HG03469 (cell line): Measurements from ENCODE around the gene JKAMP.

Source experiments
- ATAC-seq: cut with Tn5 transposase; IDR thresholded peaks from one replicate; pipeline ENCODE4 v1.9.1; 2021; ENCODE audit warnings: mild to moderate bottlenecking, moderate library complexity, moderate number of reproducible peaks; ENCODE audit not compliant: unreplicated experiment

Gene JKAMP

DNA sequence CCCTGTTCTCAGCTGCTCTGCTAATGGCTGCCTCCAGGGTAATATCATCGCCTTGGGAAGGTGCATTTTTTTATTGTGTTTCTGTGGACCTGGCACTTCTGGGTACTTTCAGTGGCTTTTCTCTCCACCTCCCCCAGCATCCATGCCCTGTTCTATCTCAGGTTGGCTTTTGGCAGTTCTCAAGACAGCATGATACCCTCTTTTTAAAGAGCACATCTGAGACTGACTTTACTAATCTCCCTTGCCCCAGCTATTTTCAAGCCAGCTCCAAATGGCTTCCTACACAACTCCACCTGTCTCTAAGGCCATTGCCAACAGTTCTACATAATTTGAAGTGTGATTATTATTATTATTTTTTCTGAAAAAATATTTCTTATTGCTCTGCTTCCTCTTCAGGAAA, 53.2 kb downstream of the JKAMP start:
- no peak for ATAC-seq

DNA sequence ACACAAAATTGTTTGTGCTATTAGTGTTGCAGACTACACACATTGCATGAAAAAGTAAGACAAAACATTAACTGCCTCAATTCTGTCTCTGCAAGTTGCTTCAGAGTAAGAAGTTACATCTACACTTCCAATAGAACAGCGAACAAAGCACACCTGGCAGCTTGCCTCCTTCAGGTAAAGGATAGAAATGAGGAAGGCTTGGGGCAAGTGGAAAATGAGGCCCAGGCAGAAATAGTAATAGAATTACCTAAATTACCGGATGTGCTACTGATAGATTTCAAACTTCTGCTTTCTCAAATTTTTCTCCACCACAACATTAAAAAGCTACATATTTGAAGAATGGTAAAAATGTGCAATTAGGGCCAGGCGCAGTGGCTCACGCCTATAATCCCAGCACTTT, 54.6 kb downstream of the JKAMP start:
- ATAC-seq: no peak

DNA sequence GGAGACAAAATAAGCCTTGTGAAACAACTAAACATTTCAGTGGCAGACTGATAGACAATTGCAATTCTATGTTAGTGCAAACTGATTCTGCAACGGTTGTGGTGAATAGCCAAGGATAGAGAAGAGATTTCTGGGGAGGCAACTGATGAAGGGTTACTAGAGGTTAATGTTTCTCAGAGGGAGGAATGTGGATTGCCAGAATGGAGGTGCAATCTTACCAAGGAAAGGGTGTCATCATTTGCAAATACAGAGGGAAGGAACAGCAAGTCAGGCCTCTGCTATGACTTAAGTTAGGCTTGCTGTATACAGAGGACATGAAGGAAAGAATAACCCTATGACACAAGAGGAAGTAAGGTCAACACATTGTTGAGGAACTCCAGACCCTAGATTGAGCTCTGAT, 56.5 kb downstream of the JKAMP start:
- no peak for ATAC-seq

DNA sequence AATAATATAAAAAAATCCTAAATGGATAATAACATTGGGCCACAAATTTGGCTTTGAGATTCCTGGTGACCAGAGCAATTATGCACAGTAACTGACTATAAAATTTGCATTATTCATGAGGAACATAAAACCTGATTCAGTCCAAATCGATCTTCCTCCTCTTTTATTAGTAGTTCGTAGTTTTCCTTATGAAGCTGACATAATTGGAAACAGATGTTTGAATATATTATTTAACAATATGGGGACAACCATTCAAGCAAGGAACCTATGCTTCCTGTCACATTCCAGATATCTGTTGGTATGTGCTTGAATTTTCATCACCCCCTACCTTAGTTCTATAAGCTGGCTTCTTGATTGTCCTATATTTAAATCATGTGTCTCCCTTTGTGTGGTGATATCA, 57.4 kb downstream of the JKAMP start:
- no peak for ATAC-seq

DNA sequence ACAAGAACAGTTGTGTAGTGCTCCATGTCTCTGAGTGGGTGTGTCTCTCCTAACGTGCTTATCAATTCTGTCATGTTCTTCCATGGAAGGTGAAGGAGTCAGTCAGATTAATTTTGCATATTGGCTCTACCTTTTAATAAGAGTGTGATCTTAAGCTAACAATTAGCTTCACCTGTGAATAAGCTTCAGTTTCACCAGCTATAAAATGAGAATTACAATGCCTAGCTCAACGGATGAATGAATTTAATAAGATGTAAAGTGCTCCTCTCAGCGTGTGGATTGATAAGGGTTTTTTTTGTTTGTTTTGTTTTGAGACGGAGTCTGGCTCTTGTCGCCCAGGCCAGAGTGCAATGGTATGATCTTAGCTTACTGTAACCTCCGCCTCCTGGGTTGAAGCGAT, 59.6 kb downstream of the JKAMP start:
- no peak for ATAC-seq

DNA sequence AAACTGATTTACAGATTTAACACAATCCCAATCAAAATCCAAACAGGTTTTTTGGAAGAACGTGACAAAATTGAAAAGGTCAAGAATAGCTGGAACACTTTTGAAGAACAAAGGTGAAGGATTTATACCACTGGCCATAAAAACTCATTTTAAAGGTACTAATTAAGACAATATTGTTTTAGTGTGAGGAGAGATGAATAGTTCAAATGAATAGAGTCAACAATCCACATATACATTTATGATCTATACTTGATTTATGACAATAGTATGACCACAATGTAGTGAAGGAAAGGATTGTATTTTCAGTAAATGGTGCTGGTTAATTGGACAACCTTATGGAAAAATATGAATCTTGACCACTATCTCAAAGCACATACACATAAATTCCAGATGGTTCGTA, 63.0 kb downstream of the JKAMP start:
- no peak for ATAC-seq
